Measurements from ENCODE around the gene PIGH.

DNA sequence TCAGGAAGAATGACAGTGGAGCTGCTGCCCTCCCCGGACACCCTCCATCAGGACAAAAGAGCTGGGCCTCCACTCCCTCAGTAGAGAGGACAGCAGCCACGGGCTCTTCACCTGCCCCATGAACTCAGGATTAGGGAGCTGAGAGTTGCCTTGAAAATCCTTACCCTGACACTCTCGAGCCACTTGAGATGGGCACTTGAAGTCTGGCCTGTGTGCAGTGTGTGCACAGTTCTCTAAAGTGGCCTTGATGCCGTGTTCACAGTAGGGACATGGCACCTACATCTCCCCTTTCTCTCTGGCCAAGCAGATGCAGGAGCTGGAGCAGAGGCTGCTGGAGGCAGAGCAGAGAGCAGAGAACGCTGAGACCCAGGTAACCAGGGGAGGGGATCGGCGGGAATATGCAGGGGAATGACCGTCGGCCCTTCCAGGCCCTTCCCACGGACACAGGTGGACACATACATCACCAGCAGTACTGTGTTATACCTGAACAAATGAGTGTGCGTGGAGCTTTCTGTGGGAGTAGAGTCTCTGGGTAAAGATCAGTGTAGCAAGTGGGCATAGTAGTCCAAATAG, 44.5 kb downstream of the PIGH start:
- TF ChIP-seq CTCF (IDR thresholded peaks at IDR 0.05) (no peak), POLR2A (IDR thresholded peaks at IDR 0.05) (no peak)

Measured in thyroid gland (tissue), 4 donors.